Activated CD8-positive, alpha-beta memory T cell treated with anti-CD3 and anti-CD28 coated beads, Interleukin-2, amount 50 U/mL, for 48 hours (primary cell): ENCODE measurements around the gene ZNF407.

Experiments used
- DNase-seq: peaks from one replicate; pipeline ENCODE4 v3.0.0-alpha.2; 2020

Gene ZNF407

DNA sequence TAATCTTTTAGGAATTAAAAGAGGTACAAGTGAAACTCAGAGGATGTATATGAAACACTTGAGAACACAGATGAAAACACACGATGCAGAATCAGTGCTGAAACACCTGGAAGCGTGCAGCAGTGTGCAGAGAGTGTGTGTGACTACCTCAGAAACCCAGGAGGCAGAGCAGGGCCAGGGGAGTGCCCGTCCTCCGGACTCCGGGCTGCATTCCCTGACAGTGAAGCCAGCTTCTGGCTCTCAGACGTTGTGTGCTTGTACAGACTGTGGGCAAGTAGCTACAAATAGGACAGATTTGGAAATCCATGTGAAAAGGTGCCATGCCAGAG lies 34.6 kb downstream of the ZNF407 start:
- DNase-seq: no peak

DNA sequence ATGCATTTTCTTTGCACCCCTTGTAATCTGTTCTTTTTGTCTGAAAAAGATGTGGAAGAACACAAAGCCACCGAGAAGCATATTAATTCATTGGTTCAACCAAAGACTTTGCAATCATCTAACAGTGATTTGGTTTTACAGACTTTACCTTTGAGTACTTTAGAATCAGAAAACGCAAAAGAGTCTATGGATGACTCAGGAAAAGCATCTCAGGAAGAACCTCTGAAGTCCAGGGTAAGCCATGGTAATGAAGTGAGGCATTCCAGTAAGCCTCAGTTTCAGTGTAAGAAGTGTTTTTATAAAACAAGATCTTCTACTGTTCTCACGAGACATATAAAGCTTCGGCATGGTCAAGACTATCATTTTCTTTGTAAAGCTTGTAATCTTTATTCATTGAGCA lies 35.2 kb downstream of the ZNF407 start:
- DNase-seq: no peak

DNA sequence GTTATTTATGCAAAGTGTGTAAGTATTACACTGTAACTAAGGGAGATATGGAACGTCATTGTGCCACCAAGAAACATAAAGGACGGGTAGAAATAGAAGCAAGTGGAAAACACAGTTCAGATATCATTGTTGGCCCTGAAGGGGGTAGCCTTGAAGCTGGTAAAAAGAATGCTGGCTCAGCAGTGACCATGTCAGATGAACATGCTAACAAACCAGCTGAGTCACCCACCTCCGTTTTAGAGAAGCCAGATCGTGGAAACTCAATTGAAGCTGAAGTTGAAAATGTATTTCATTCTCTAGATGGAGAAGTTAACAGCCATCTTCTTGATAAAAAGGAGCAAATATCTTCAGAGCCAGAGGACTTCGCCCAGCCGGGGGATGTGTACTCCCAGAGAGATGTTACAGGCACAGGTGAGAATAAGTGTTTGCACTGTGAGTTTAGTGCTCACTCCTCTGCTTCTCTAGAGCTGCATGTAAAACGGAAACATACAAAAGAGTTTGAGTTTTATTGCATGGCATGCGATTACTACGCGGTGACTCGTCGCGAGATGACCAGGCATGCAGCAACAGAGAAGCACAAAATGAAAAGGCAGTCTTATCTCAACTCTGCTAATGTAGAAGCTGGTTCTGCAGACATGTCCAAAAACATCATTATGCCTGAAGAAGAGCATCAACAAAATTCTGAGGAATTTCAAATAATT lies 36.1 kb downstream of the ZNF407 start:
- DNase-seq: no peak

DNA sequence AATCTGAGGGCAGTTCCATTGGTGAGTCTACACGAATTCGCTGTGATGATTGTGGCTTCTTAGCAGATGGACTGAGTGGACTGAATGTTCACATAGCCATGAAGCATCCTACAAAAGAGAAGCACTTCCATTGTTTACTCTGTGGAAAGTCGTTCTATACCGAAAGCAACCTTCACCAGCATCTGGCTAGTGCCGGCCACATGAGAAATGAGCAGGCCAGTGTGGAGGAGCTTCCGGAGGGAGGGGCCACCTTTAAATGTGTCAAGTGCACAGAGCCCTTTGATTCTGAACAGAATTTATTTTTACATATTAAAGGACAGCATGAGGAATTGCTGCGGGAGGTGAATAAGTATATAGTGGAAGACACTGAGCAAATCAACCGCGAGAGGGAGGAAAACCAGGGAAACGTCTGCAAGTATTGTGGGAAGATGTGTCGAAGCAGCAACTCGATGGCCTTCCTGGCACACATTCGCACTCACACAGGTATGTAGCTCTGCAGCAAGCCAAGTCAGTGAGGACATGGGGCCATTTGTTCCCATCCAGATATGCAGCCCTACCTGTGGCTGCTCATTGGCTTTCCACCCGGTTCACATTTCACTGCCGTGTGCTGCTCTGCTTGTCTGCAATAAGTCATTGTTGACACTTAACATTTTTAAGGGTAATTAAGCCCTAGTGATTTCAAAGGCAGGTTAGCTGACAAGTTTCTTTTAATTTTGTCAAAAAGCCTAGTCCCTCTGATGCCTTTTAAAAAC lies 37.7 kb downstream of the ZNF407 start:
- DNase-seq: no peak

DNA sequence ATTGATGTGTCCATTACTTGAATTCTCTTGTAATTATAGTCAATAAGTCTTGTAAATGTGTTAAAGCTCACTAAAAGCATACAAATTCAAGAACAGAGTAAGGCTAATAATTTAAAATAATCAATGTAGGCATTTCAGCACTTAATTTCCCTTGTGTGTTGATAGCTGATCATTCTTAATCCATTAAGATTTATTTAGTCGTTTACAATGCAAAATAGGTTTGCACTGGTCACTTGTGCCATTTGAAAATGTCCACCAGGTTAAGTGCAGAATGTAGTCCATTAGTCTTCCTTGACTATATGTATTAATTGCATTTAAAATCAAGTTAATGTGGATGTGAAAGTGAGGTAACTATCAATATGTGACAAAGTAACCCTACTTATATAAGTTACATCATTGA lies 39.4 kb downstream of the ZNF407 start:
- DNase-seq: no peak

DNA sequence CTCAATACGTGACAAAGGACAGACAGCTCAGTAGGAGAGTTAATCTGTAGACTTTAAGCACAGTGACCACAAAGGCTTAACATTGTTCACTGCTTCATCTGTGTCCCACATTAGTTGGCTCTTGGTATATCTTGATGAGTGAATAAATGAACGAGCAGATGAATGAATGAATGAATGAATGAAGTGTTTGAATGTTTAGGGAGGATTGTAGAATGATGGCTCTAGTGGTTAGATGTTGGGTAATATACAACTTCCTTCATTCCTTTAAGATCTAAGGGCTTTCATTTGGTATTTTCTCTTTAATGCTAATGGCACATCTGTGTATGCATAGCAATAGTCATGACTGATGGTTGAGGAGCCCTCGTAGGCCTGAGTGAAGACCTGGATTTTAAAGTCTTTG lies 40.5 kb downstream of the ZNF407 start:
- DNase-seq: no peak

DNA sequence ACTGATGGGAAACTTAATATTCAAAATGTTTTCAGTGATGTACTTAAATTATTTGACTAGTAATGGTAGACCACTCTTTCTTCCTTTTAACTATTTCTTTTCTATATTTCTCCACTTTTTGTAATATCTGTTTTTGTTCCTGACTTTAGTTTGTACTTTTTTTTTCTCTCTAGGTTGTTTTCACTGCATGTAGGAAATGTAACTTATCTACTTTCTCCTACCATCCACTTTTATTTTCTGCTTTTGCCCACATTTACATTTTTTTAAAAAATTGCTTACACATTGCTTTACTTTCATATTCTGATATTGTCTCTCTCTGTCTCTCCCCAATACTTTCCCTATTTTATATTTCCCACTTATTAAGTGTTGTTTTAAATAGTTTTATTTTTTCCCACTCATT lies 47.0 kb downstream of the ZNF407 start:
- DNase-seq: no peak

DNA sequence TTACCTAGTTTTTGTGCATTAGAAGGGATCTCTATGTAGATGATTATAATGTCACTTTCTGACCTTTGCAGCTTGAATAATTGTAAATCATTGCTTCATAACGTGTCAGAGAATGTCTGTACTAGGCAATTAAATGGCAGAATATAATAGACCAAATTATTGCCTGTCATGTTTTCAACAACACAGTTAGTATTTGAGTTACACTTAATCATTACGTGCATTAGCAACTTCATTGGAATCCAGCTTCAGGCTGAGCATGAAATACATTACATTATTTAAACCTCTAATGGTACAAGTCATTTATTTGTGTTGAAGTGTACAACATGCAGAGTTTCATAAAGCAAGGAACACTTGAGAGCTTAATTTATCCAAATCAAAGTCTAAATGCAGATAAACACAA lies 48.0 kb downstream of the ZNF407 start:
- no peak for DNase-seq

DNA sequence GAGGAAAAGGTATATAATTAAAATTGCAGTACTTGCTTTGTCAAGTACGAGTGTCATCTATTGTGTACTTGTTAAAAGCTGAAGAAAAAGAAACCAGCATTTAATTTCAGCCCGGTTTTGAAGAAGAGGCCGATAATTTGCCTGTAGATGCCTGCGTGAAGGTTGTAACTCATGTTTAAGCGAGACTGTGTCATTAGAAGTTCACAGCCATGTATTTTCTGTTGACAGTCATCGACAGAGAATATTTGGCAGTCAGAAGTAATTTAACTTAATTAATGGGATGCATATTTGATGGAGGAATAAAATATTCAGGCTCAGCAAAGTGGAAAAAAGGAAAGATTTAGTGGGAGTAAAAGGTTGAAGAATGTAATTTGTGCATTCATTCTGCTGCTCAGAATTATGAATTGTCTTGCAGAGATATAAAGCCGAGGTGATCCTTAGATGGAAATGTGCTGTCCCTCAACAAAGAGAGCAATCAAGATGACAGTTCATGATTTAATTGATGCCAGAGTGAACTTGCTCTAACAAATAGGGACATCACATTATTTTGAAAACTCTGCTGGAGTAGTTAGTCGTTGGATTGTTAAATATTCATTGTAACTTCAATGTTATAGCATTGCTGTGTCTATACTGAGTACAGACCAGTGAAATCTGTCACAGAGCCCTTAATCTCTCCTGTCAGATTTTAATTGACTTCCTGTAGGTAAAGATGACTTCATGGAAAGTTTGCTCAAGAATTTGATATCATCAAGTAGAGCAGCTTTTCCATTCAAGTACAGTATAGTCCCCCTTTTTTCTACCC lies 53.9 kb downstream of the ZNF407 start:
- no peak for DNase-seq

DNA sequence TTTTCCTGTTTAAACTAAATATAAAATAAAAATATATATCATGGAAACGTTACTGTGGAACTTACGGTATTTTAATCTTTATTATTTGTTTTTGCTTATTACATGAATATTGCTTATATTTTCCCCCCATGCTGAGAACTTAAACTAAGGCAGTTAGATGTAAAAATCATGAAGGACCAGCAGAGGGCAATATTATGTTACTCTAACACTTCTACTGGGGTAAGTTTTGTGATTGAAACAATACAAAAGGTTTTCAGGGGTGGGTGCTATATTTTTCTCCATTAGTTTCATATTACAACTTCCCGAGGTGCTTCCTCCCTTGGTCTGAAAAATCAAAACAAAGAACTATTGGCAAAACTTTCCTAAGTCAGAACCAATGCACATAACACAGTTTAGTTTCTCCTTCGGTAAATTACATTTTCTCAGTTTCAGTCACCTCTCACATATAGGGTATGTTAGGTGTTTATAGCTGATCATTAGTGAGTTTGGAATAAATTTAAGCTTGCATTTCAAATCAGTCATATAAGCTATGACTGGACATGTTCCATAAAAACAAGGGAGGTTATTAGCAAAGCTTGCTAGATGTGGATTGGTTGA lies 54.8 kb downstream of the ZNF407 start:
- no peak for DNase-seq

DNA sequence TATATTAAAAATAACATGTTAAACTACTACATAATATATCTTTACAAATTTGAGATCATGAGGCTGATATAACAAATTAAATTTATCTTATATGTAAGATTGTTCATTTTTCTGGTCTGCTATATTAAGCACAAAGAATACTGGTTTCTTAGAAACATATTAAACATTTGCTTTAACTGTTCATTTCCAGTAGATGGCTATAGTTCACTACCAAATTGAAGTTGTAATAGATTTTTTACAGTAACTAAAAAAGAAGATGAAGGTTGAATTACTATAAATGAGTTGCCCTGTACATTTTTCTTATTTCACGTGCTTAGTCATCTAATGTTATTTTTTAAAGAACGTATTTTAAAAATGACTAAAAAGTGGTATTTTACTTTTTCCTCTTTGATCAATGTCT lies 57.0 kb downstream of the ZNF407 start:
- DNase-seq: no peak

DNA sequence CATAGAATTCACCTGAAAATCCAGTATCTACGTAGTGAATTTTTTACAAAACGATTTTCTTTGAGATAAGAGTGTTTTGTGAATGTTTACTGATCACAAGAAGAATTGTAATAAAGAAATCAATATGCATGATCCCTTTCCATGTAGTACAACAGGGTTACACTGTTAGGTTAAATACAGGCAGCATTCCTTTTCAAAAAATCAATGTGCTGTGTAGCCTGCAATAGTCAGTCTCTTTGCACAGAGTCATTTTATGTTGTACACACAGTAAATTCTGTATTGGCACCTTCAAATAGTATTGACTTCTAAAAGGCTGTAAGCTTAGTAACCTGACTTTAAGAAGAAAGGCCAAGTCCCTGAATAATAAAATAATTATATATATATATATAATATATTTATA lies 63.3 kb downstream of the ZNF407 start:
- no peak for DNase-seq

DNA sequence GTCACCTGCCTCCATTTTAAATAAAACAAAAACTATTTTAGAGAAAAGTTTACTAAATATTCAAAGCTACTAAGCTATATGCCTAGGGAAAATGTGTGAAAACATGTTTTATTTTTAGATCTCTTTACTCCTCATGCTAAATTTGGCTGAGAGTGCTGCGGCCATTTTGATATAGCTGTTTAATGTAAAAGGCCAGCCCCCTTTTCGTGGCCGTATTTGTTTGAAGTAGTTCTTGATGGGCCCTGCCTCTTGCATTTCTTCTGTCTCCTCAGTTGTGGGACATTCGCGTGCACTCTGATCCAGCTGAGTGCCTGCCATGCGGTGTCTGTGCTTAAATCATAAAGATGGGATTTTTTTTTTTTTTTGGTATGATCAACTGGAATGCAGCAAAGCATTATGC lies 64.0 kb downstream of the ZNF407 start:
- DNase-seq: no peak

DNA sequence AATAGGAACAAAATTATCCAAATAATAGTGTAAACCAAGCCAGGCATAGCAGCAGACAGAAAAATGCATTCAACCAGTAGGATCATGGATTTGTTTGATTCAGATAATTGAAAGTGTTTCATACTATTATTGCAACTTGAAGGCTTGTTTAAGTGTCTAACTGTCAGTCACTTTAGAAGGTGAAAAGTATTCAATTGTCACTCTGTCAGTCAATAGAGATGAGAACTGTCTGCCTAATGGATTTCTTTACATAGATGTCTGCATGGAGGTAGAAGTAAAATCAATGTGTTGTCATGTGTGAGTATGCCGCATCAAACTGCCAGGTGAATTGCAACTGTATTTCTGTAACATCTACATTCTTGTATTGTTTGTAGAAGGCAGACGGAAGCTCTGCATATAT lies 65.0 kb downstream of the ZNF407 start:
- no peak for DNase-seq

DNA sequence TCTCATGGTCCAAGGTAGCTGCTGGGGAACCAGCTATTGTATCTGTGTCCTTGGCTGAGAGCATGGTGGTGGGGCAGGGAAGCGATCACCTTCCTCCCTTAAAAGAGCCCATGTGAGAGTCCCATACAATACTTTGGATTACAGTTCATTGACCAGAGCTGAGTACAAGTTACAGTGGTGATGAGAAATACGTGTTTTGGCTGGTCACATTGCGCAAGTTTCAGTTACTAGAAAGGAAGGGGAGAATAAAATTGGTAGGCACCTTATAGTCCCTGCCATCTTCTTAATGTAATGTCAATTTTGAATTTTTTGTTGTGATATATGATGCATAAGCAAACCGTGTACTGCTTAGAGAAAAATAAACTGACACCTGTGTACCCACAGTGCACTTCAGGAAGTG lies 67.7 kb downstream of the ZNF407 start:
- DNase-seq: no peak

DNA sequence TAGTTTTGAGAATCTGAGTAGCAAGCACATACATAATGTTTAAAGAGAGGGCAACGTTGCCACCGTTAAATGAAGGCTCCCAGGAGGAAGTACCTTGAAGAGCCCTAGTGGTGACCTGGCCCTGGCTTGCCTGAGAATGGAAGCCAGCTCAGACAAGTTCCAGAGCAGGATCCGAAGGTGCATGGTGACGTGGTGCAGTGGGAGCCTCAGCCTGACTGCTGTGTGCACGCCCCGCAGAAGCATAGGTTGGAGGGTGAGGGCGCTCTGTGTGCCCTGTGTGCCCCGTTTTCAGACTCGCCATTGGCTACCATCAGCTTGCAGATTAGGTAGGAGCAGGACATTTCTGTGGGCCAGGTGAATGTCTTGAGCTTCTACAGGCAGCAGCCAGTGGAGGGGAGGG lies 68.2 kb downstream of the ZNF407 start:
- DNase-seq: no peak

DNA sequence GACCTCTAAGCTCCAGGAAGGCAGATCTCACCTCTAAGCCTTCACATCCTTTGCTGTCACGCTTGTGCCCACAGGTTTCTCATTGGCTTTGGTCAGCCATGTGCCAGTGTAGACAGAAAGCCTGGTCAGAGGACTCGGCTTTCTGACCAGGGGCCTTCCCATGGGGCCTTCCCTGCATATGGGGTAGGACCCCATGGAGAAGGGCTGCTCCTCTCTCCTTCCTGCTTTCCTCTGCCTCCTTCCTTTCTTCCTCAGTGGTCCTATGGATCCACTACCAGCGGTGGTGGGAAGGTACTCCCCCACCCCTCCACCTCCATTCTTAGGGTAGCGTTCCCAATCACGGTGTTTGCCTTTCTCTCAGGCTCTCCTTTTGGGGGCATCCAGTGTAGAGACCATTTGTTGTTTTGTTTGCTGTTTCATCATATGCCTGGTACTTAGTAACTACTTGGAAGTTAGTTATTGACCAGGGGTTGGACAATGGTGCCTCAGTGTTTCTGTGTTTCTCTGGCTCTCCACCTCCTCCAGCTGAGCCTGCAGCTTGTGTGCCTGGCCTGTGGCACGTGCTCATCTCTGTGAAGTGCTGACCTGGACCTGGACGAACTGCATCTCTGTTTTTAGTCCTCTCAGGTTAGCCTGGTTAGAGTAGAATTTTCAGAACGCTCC lies 71.6 kb downstream of the ZNF407 start:
- DNase-seq: no peak

DNA sequence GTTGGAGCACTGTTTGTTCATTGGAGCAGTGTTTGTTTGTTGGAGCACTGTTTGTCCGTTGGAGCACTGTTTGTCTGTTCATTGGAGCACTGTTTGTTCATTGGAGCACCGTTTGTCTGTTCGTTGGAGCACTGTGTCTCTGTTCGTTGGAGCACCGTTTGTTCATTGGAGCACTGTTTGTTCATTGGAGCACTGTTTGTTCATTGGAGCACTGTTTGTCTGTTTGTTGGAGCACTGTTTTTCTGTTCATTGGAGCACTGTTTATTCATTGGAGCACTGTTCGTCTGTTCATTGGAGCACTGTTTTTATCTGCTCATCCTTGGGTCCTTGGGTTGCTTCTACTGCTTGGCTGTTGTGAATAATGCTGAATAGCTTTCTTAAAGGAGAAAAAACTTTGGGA lies 74.7 kb downstream of the ZNF407 start:
- no peak for DNase-seq

DNA sequence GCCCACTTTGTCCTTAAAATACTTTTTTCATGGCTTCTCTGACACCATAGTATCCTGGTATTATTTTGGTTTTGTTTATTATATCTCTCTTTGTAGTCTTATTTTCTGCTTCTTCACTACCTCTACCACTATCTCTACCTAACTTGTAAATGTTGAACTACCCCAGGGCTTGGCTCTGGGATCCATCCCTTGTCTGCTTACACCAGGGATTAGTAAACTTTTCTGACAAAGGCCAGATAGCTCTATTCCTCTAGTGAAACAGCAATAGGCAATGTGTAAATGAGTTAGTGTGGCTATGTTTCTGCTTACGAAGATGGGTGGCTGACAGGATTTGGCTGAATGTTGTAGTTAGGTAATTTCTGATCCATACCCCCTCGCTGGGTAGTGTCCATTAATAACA lies 76.8 kb downstream of the ZNF407 start:
- DNase-seq: no peak

DNA sequence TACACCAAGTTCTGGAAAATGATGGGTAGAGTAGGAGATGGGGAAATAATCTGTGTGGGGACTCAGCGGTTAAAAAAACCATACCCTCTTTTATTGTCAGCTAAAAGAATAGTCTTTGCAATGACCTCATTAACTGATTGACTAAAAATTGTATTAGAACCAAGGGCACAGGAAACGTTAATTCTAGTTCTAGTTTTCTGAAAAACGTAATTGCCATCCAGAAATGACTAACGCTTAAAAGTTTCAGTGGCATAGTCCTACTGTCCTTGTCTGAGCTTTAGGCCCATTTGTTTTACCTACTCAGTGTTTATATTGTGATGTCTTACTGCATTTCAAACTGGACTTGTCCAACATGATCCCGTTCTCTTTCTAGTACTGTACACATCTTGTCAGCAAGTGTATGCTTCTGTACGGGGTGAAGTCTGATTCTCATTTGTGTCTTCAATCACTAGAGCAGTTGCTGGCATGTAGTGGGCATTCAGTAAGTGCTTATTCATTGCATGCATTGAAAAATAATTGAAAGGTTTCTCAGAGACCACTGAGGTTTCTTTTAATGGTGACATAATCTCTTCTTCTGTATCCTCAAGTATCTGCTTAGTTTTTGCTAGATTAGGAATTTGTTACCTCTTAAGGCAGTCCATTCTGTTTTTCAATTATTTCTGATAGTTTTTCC lies 81.5 kb downstream of the ZNF407 start:
- DNase-seq: no peak

DNA sequence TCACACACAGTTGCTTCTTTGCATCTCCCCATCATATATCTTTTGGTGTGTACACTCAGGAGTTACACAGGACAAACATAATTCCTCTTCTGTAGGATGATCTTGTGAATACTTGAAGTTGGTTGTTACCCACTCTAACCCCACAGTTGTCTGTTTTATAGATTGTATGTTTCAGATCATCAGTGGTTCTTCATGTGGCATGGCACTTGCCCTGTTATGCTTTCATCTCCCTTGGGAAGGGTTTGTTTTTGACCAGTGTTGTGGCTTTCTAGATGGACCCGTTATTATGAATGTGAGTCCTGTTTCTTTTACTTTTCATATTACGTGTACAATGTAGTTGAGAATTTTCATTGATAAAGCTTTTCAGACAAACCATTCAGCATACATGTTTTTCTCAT lies 82.0 kb downstream of the ZNF407 start:
- DNase-seq: no peak

DNA sequence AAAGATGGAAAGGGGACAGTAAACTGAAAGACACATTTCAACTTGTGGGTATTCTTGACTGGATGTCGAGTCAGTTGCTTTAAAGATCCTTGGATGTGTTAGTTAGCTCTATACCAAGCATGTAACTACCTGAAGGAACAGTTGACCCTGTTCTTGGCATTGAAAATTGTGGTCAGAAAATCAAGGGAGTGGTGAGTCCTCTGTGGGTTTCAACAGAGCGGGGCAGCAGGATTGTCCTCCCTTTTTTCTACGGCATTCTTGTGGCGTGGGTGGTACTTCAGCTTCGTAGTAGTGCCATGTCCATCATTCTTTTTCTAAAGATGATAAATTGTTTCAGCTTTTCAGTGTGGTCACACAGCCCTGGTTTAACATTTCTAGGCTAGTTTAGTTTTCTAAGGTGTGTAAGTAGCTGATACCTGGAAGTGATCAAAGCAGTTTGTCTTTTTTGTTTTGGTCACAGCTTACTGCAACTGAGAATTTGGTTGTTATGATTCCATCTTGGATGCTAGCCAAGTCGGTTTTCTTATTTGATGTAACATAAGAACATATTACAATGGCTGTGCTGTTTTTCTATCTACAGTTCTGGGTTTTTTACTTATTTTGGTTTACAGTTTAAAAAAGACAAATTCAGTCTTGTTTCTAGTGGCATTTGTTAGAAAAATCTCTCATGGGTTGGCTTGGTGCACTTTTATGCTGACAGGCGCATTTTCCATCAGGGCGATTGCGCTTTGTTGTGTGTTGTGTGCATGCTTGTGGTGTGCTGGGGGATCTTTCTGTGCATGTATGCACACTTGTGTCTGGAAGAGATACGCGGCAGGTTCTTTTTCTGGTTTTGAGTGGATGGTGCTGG lies 84.7 kb downstream of the ZNF407 start:
- no peak for DNase-seq
